HG02588 (cell line): ENCODE measurements around the gene LRRC8E.
"Not testable (repeated sequence)": the region's sequence is repeated elsewhere in the genome, so short reads cannot be mapped to it uniquely, and the experiment has no call there.

ENCODE experiments used
- ATAC-seq: cut with Tn5 transposase; IDR thresholded peaks from one replicate; pipeline ENCODE4 v1.9.1; 2021; ENCODE audit warnings: mild to moderate bottlenecking, moderate library complexity; ENCODE audit not compliant: unreplicated experiment

LRRC8E gene

DNA sequence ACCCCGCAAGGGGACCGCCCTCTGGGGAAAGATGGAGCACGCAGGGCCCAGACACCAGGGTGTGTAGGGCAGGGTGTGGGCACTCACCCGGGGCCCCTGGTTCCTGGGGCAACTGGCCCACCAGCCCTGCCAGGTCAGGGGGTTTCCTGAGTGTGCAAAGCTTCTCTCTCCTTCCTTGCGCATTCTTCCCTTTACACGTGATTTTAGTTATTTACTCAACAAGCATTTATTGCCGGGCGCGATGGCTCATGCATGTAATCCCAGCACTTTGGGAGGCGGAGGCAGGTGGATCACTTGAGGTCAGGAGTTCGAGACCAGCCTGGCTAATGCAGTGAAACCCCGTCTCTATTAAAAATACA is 34.6 kb upstream of the LRRC8E start:
- no peak for ATAC-seq

- ATAC-seq = no peak
Observed at GRCh38 chr19:7855426-7856108, 32.7 kb upstream of the LRRC8E start.

DNA sequence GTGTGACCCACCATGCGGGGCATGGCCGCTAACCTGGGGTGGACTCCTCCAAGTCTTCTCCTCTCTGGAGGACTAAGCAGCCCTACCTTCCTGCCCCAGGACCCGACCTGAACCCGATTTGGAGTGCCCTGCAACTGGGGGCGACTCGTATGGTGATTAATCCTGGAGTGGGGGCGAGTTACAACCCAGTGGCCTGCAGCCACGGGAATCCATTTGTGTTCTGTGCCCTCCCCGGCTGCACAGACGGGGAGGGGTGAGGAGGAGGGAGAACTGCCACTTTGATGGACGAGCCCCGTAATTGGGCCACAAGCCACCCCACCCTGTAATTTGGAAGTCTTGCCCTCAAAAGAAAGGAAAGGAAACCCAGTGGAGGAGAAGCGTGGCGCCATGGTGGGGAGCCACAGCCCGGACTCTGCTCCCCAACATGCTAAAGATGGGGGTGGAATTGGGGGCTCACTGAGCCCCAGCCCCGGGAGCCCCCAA is 32.2 kb upstream of the LRRC8E start:
- no peak for ATAC-seq

- no peak for ATAC-seq
Observed at GRCh38 chr19:7856679-7857663, 31.3 kb upstream of the LRRC8E start.

GRCh38 chr19:7857727-7858108 is 30.6 kb upstream of the LRRC8E start:
- ATAC-seq = no peak

DNA sequence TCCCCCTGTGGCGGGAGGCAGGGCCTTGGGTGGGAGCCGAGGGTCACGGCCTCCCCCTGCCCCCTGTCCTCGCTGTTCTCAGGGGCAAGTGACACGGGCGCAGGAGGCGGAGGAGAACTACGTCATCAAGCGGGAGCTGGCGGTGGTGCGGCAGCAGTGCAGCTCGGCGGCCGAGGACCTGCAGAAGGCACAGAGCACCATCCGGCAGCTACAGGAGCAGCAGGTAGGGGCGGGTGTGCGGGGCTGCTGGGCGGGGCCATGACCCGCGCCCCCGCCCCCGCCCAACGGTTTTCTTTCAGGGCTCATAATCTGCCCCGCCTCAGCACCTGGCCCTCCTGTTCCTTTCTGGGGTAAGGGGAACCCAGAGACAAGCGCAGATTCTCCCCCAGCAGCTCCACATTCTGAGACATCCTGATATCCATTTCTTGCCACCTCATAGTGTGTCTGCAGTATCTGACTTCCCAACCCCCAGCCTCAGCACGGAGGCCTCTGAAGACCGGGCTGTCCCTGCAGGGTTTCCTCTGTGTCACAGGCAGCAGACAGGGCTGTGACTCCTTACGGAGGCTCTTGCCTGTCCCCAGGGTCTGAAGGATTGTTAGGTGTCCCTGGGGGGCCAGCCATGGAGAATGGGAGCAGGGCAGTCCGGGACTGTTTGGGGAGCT is 30.1 kb upstream of the LRRC8E start:
- no peak for ATAC-seq

DNA sequence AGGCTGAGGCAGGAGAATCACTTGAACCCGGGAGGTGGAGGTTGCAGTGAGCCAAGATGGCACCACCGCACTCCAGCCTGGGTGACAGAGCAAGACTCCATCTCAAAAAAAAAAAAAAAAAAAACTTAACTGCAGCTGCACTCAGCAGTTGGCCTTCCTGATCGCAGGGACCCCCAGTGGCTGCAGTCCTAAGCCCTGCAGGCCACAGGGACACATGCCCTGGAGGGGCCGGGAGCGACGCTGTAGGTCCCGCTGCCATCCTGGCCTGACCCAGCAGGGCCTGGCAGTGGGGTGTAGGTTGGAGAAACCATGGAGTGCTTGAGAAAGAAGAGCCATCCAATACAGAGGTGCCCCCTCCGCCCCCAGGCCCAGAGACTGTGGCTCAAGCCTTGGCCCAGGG is 29.2 kb upstream of the LRRC8E start:
- not testable (repeated sequence) for ATAC-seq

DNA sequence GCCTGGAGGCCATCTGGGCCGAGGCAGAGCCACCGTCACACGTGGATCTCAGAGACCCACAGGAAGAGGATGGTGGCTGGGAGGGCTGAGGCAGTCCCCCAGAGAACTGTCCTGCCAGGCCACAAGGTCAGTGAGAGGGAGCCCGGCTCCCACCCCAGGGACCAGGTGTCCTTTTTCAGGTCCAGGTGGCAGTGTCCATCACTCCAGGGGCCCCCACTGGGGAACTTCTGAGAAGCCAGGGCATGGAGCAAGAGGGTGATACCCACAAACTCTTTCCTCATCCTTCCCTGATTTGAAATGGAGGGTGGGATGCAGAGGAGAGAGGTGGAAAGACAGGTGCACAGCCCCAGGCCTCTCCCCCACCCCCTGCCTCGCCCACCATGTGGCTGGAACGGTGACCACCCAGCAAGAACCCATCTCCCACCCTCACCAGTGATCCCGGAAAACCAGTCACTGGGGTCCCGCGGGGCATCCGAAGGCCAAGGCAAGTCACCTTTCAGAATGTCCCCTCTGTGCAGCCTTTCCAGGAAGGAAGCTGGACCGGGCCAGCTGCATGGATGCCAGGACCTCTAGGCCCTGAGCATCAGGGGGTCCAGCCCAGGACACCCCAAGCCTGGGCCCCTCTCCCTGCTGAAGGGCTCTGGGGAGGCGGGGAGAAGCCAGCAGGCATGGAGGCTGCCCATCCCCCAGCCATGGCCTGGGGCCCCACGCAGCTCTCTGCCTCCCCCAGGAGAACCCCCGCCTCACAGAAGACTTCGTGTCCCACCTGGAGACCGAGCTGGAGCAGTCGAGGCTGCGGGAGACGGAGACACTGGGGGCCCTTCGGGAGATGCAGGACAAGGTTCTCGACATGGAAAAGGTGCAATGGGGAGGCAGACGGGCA is 28.2 kb upstream of the LRRC8E start:
- no peak for ATAC-seq

GRCh38 chr19:7860714-7861618 is 27.3 kb upstream of the LRRC8E start:
- no peak for ATAC-seq

DNA sequence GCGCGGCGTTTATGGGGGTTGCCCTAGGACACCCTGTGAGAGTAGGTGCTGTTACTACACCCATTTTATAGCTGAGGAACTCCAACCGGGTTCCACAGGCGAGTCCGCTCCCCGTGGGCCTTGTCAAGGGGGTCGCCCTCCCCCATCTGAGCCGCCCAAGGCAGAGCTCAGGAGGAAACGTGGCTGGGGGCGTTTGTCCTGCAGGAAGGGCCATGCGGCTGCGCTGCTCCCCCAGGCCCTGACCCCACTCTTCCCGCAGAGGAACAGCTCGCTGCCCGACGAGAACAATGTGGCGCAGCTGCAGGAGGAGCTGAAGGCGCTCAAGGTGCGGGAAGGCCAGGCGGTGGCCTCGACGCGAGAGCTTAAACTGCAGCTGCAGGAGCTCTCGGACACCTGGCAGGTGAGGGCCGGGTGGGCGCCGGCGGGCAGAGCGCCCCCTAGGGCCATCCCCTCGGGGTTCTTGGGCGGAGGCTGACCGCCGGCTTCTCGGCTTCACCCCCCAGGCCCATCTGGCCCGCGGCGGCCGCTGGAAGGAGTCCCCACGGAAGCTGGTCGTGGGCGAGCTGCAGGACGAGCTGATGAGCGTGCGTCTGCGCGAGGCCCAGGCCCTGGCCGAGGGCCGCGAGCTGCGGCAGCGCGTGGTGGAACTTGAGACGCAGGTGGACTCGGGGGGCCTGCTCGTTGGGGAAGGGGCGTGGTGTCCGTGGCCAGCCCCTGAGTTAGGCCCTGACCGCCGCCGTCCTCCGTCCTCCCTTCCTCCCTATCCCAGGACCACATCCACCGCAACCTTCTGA is 26.5 kb upstream of the LRRC8E start:
- no peak for ATAC-seq

- ATAC-seq = no peak
Observed at GRCh38 chr19:7862413-7862951, 25.8 kb upstream of the LRRC8E start.

DNA sequence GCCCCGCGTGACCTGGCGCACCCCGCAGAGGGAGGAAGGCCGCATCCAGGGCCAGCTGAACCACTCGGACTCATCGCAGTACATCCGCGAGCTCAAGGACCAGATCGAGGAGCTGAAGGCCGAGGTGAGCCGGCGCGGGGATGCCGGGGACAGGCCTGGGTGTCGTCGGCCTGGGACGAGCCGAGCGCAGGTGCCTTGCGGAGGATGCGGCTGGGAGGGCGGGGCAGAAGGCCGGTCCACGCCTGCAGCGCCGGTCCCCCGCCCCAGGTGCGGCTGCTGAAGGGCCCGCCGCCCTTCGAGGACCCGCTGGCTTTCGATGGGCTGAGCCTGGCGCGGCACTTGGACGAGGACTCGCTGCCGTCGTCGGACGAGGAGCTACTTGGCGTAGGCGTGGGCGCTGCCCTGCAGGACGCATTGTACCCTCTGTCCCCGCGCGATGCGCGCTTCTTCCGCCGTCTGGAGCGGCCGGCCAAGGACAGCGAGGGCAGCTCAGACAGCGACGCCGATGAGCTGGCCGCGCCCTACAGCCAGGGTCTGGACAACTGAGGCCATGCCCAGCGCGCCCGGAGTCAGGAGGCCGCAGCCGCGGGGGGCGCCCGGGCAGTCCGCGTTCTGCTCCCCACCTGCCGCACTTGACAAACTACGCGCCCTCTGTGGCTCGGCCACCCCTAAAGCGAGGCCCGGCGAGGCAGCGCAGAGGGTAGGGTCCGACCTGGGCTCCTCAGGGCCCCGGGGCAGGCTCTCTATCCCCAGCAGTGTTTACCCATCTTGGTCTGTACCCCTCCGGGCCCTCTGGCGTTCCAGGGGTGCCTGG is 24.9 kb upstream of the LRRC8E start:
- ATAC-seq = no peak

- ATAC-seq = no peak
Observed at GRCh38 chr19:7863971-7864689, 24.2 kb upstream of the LRRC8E start.

GRCh38 chr19:7864690-7865074 is 23.6 kb upstream of the LRRC8E start:
- ATAC-seq = no peak

- no peak for ATAC-seq
Observed at GRCh38 chr19:7865262-7865911, 22.9 kb upstream of the LRRC8E start.

DNA sequence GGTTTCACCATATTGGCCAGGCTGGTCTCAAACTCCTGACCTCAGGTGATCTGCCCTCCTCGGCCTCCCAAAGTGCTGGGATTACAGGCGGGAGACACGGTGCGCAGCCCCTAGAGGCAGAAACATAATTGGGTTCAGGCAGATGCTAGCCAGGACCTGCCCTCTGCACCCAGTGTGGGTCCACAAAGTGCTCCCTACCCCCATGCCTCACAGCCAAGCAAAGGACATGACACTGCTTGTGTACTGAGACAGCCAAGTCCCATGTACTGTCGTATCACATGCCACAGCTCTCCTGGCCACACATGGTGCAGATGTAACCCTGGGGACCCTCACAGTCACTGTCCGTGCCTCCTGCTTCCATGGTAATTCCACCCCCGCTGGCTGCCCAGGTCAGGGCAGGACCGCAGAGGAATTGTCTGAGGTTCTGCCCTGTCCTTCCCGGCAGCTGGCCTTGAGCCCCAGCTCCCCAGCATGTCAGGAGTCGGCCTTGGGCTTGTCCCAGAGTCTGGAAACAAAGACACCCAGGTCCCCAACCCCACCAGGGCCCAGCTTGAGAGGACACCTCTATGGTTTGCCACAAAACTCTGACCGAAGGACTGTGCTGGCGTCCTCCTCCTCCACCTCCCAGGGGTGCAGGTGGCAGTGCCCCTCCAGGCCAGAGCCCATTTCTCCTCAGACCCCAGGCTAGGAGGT is 21.8 kb upstream of the LRRC8E start:
- ATAC-seq = no peak
